Measurements from ENCODE around the gene TBC1D22A. TPM values are rescaled to one million over a fixed set of nuclear protein-coding genes. Genes with fewer than 3 reads are reported as not detected.

The TBC1D22A gene
- total and polyA plus RNA-seq, 10 of the 15 experiments (the other 5 are each of a cell fraction or from before 2014, with no cell fraction given) = 0.63 to 44.7 (median 27.4) TPM

- no peak for TF ChIP-seq BCLAF1 (IDR thresholded peaks at IDR 0.05)
These were observed 180.6 kb downstream of the TBC1D22A start (continued) for GRCh38 chr22:46942799-46943785.

GRCh38 chr22:46945481-46945880 lies 183.0 kb downstream of the TBC1D22A start:
- H4K20me1 ChIP-seq (ENCODE audit: control insufficient read depth, insufficient read depth) = no peaks in the 10 kb centered on the region; the same call in 1 of the 2 replicates
- 82% methylated on average over 7 of the region's 7 CpGs for WGBS (ENCODE audit: insufficient coverage, insufficient replicate concordance, low lambda C conversion rate, missing lambda C conversion rate)
- H3K4me2 ChIP-seq (ENCODE audit: control insufficient read depth, insufficient read depth) = no peak overlapping the region
- SMC1A ChIA-PET (ENCODE audit: uncharacterized antibody, unreplicated experiment) = no interaction called here
- BruUV-seq (replicated peaks) = no TSS peak
- no peaks in the 10 kb centered on the region; the same call in 1 of the 2 replicates for H3K79me2 ChIP-seq (ENCODE audit: control insufficient read depth, insufficient read depth, low read length)
- no peak overlapping the region for H3K27ac ChIP-seq (ENCODE audit: control insufficient read depth, insufficient read depth)
- CTCF ChIA-PET = no interaction called here
- in situ Hi-C loops (cut with MboI) (no loop called here), intact Hi-C loops (cut with micrococcal nuclease; ENCODE audit: unreplicated experiment) (no loop called here)
- H2AFZ ChIP-seq (ENCODE audit: control insufficient read depth, low read depth, low read length) = no peak overlapping the region
- RAD21 ChIA-PET (ENCODE audit: unreplicated experiment) = no interaction called here
- no peak for FAIRE-seq
- POLR2A ChIA-PET = no interaction called here
- H3K4me3 ChIP-seq = no peak overlapping the region
- ATAC-seq = no peak
- no peak overlapping the region for H3K9ac ChIP-seq (ENCODE audit: control insufficient read depth, insufficient read depth, low read length)
- no peak for DNase-seq (ENCODE audit: low read depth, low spot score)
- no peaks in the 10 kb centered on the region for H3K27me3 ChIP-seq (replicated peaks in 1 of 2; ENCODE audit: control insufficient read depth in 2 of 2, insufficient read depth in 2 of 2, low read length in 1 of 2)
- H3K4me1 ChIP-seq (ENCODE audit: control insufficient read depth, insufficient read depth, low read length) = peaks cover 4% of the 10 kb centered on the region; the same call in 1 of the 2 replicates
- no peaks in the 10 kb centered on the region for H3K9me3 ChIP-seq (replicated peaks; ENCODE audit: control insufficient read depth, insufficient read depth, low read length)
- H3K36me3 ChIP-seq (ENCODE audit: control insufficient read depth in 2 of 2, insufficient read depth in 2 of 2, low read length in 1 of 2) = peaks cover 4 to 21% of the 10 kb centered on the region in 2 experiments
- TF ChIP-seq POLR2A (IDR thresholded peaks at IDR 0.05; ENCODE audit: low read depth, low read length) (no peak), SIX5 (IDR thresholded peaks at IDR 0.05; ENCODE audit: low read depth, low read length, severe bottlenecking) (no peak), TAF1 (IDR thresholded peaks at IDR 0.05; ENCODE audit: borderline replicate concordance, low read depth, low read length) (no peak), ZZZ3 (IDR thresholded peaks at IDR 0.05; ENCODE audit: control insufficient read depth, insufficient read length, low read depth) (no peak), CBX5 (IDR thresholded peaks at IDR 0.05; ENCODE audit: low read depth) (no peak), SUPT20H (IDR thresholded peaks at IDR 0.05; ENCODE audit: borderline replicate concordance, control insufficient read depth, low read depth, low read length) (no peak), MTA2 (IDR thresholded peaks at IDR 0.05; ENCODE audit: low read depth) (no peak), MYB (IDR thresholded peaks at IDR 0.05; ENCODE audit: borderline replicate concordance, low read depth, low read length) (no peak), BACH1 (IDR thresholded peaks at IDR 0.05; ENCODE audit: borderline replicate concordance) (no peak), BCLAF1 (IDR thresholded peaks at IDR 0.05) (no peak), FOXK2 (IDR thresholded peaks at IDR 0.05) (no peak), BHLHE40 (IDR thresholded peaks at IDR 0.05; ENCODE audit: borderline replicate concordance in 1 of 2, low read depth in 2 of 2, low read length in 1 of 2) (no peak), BCL3 (IDR thresholded peaks at IDR 0.05; ENCODE audit: borderline replicate concordance, insufficient read depth, low read depth, low read length, poor library complexity, severe bottlenecking) (no peak), POLR2AphosphoS2 (IDR thresholded peaks at IDR 0.05; ENCODE audit: low read depth, low read length) (no peak)

All from GM12878 (cell line).